GM18519 (cell line): ENCODE data around the gene TMEM131.
"Not testable (repeated sequence)": the region's sequence is repeated elsewhere in the genome, so short reads cannot be mapped to it uniquely, and the experiment has no call there.

Source experiments
- ATAC-seq: cut with Tn5 transposase; IDR thresholded peaks from one replicate; pipeline ENCODE4 v1.9.1; 2021; ENCODE audit warnings: mild to moderate bottlenecking, moderate library complexity; ENCODE audit not compliant: unreplicated experiment, low FRiP score

TMEM131 gene

DNA sequence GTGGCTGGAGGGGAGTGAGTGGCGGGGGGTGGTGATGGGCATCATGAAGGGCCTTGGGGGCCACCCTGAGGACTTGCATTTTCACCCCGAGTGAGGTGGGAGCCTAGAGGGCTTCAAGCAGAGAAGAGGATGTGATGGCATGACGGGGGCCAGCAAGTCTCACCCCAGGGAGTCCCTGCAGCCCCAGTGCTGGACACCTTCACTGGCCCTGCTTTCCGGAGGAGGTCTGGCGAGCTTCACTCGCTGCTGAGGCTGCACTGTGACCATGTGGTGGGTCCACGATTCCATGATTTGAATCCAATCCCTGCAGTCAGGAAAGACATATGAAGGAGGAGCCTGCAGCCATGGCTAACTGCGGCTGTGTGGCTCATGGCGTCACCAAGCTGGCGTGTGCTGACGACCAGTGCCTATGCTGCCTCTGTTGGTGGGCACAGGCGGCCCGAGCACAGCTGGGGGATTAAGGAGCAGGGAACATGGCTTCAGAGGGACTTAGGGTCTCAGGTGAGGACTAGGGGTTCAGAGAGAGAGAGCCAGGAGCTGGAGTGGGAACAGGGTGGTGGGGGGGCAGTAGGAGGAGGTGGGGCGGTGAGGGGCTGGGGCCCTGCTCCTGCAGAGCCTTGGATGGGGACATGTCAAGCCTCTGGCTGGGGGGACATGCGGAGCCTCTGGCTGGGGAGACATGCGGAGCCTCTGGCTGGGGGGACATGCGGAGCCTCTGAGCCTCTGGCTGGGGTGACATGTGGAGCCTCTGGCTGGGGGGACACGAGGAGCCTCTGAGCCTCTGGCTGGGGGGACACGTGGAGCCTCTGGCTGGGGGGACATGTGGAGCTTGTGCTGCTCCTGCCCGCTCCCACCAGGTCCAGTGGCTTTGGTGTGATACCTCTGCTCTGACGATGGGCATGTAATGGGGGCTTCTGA lies 278.8 kb downstream of the TMEM131 start:
- ATAC-seq, result no peak

- no peak for ATAC-seq
Measured at GRCh38 chr2:97715951-97716694, 279.6 kb downstream of the TMEM131 start.

DNA sequence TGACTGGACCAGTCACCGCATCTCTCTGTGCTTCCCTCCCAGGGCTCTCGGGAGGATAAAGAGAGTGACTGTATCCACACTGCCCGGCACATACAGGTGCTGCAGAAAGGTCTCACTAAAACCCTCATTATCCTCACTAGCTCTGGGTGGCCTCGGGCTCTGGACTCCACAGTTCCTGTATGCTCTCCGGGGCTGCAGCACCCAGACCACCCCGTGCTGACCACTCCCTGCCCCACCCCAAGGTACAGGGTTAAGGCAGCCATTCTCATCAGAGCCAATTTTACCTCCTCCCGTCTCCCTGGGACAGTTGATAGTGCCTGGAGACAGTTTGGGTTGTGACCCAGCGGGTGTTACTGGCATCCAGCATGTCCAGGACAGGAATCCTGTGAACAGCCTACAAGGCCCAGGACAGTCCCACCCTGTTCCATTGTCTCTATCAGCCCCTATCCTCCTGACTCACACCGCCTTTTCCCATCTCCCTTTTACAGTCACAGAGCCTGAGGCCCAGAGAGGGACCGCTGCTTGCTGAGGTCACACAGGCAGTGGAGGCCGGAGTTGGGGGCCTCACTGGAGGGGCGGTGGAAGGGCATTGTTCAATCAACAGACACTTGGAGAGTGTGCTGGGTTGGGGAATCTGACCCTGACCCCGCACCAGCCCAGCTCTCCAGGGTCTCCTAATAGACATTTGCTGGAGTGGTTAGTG lies 280.6 kb downstream of the TMEM131 start:
- no peak for ATAC-seq

GRCh38 chr2:97714084-97714949 lies 281.4 kb downstream of the TMEM131 start:
- no peak for ATAC-seq

DNA sequence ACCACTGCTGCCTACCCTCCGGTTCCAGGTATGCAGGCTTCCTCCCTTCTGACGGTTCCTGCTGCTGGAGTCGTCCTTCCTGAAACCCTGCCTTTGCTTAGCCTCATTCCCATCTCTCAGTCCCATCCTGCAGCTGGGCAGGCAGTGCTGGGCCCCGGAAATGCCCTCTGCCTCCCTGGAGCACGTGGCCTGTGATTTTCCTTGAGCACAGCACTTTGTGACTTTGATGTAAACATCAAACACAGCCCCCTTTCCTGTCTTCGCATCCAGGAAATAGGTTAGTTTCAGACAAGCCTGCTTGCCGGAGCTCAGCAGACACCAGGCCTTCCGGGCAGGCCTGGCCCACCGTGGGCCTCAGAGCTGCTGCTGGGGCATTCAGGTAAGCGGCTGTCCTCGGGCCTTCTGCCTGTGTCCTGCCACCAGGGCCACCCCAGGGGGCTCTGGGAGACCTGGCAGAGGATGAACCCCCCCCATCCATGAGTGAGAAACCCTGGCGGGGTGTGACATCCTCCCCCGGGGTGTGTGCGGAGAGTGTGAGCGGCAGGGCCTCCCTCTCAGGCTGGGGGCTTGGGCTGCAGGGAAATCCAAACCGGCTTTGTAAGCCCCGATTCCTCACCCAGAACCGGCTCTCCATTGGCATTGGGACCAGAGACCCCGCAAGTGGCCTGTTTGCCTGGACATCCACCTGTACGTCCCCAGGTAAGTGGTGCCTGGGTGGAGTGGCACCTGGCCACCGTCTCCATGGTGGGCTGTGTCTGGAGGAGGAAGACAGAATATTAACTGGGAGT lies 282.3 kb downstream of the TMEM131 start, which contains the start of gene ZAP70:
Gene ZAP70 (plus strand): TSS at position 281 of the 788 bp plus-strand sequence. CDS start 10,461 bp downstream, outside the sequence.
- ATAC-seq, result no peak

GRCh38 chr2:97712693-97713295 lies 283.0 kb downstream of the TMEM131 start:
- ATAC-seq, result no peak

GRCh38 chr2:97712175-97712574 lies 283.6 kb downstream of the TMEM131 start:
- not testable (repeated sequence) for ATAC-seq

GRCh38 chr2:97711394-97711711 lies 284.4 kb downstream of the TMEM131 start:
- ATAC-seq, result no peak

DNA sequence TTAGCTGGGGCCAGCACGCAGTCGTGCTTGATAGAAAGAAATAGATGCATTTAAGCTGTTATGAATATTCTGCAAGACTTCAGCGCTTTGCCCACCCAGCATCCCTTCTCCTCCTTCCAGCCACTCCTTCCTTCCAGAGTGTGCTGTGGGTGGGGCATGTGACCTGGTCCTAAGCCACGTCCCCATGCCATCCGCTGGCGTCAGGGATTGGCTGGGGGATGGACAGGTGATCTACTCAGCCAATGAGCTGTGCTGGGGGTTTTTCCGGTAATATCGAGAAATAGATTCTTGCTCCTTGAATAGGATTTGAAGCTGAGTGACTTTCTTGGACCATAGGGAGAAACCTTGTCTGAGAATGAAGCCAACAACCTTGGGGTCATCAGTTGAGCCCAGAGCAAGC lies 287.1 kb downstream of the TMEM131 start:
- ATAC-seq, result no peak

GRCh38 chr2:97708048-97708380 lies 287.7 kb downstream of the TMEM131 start:
- no peak for ATAC-seq

- no peak for ATAC-seq
Measured at GRCh38 chr2:97707362-97708047, 288.2 kb downstream of the TMEM131 start.

DNA sequence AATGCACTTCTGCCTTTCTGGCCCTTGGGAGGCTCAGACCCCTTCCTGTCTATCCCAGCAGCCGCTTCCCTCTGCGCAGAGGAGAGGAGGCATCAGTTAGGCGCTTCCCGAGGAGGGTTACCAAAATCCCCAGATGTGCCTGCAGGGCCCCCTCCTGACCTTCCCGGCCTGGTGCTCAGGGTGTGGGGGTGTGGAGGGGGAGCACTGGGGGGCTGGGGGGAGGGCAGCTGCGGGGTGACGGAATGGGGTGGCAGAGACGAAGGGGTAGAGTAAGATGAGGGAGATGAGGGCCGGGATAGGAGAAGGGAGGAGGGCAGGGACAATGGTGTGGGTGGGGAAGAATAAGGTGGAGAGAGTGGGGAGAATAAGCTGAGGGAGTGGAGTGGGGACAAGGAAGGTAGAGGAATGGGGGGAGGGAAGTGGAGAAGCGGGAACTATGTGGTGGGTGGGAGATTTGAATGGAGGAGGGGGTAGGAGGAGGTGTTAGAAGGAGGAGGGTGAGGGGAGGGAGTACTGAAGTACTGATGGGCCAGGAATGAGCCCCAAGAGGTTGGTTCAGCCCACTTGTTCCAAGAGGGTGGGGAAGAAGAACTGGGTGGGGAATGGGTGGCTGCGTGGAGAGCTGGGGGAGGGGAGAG lies 288.9 kb downstream of the TMEM131 start:
- no peak for ATAC-seq
